ENCODE measurements around the gene ZFC3H1. TPM values are rescaled to one million over a fixed set of nuclear protein-coding genes. Genes with fewer than 3 reads are reported as not detected.

The ZFC3H1 gene
- total and polyA plus RNA-seq, 9 of the 15 experiments (the other 6 are each of a cell fraction or from before 2014, with no cell fraction given), result 14.8 to 80.5 (median 22.1) TPM

DNA sequence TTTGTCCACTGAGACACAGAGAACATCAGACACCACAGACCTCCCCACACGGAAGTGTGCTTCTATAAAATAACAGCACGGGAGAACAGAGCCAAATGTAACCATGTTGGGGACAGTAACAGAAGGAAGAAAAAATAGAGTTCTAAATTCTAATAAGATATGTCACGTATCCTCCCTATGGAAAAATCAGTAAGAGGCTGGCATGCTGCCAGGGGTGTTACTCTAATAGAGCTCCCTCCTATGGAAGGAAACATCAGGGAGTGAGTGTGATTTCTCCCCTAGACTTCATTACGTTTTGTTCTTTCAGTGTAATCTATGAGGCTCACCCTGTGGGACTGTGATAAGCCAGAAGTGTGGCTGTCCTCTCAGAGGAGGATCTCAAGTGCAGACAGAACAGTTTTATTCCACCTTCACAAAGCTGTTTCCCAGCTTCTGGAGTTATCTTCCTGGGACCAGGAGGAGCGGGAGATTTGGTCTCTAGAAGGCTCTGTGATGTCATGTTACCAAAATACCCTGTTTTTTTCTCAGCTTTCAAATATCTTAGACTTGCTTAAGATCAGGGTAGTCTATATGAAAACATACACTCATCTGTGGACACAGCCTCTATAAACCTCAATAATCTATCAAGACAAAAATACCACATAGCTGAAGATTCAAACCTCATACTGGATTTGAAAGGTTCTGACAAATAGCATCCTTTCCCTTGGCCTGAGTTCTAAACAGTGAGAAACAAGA is 69.3 kb downstream of the ZFC3H1 start (continued):
- TF ChIP-seq TRIM28 (IDR thresholded peaks at IDR 0.05) (0 out of 2 replicates have a peak, but pooled peaks have one; percentile 49), SUPT5H (IDR thresholded peaks at IDR 0.05) (no peak), ATF1 (CRISPR knock-in tag; IDR thresholded peaks at IDR 0.05) (no peak), ATF1 (tag; IDR thresholded peaks at IDR 0.05) (peak; percentile 29; the same call in 1 of the 2 replicates), MED1 (CRISPR knock-in tag; IDR thresholded peaks at IDR 0.05; ENCODE audit: borderline replicate concordance) (no peak), IRF2 (CRISPR knock-in tag; IDR thresholded peaks at IDR 0.05) (no peak), NR2F6 (CRISPR knock-in tag; IDR thresholded peaks at IDR 0.05) (no peak), GABPB1 (CRISPR knock-in tag; IDR thresholded peaks at IDR 0.05) (peak; percentile 78), MXI1 (IDR thresholded peaks at IDR 0.05; ENCODE audit: low read depth, low read length) (no peak), ZFP36 (IDR thresholded peaks at IDR 0.05; ENCODE audit: low read depth, low read length, partially characterized antibody) (no peak), MAZ (CRISPR knock-in tag; conservative IDR thresholded peaks at IDR 0.05 in 1 of 2, IDR thresholded peaks at IDR 0.05 in 1 of 2) (no peak), RAD21 (CRISPR knock-in tag; conservative IDR thresholded peaks at IDR 0.05 in 1 of 2, IDR thresholded peaks at IDR 0.05 in 1 of 2) (peak in 1 of 2 experiments; percentile 39; a peak in 3 of 4 replicates), POLR2H (tag; IDR thresholded peaks at IDR 0.05; ENCODE audit: low read depth) (no peak)
- TF ChIP-seq, protein P1, sequence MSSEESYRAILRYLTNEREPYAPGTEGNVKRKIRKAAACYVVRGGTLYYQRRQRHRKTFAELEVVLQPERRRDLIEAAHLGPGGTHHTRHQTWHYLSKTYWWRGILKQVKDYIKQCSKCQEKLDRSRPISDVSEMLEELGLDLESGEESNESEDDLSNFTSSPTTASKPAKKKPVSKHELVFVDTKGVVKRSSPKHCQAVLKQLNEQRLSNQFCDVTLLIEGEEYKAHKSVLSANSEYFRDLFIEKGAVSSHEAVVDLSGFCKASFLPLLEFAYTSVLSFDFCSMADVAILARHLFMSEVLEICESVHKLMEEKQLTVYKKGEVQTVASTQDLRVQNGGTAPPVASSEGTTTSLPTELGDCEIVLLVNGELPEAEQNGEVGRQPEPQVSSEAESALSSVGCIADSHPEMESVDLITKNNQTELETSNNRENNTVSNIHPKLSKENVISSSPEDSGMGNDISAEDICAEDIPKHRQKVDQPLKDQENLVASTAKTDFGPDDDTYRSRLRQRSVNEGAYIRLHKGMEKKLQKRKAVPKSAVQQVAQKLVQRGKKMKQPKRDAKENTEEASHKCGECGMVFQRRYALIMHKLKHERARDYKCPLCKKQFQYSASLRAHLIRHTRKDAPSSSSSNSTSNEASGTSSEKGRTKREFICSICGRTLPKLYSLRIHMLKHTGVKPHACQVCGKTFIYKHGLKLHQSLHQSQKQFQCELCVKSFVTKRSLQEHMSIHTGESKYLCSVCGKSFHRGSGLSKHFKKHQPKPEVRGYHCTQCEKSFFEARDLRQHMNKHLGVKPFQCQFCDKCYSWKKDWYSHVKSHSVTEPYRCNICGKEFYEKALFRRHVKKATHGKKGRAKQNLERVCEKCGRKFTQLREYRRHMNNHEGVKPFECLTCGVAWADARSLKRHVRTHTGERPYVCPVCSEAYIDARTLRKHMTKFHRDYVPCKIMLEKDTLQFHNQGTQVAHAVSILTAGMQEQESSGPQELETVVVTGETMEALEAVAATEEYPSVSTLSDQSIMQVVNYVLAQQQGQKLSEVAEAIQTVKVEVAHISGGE (CRISPR knock-in tag; IDR thresholded peaks at IDR 0.05), result peak; percentile 88 to 99 (median 88); a peak in 5 of 6 replicates
- TF ChIP-seq, protein P2, sequence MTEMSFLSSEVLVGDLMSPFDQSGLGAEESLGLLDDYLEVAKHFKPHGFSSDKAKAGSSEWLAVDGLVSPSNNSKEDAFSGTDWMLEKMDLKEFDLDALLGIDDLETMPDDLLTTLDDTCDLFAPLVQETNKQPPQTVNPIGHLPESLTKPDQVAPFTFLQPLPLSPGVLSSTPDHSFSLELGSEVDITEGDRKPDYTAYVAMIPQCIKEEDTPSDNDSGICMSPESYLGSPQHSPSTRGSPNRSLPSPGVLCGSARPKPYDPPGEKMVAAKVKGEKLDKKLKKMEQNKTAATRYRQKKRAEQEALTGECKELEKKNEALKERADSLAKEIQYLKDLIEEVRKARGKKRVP (CRISPR knock-in tag; IDR thresholded peaks at IDR 0.05), result no peak
- TF ChIP-seq, protein P3, sequence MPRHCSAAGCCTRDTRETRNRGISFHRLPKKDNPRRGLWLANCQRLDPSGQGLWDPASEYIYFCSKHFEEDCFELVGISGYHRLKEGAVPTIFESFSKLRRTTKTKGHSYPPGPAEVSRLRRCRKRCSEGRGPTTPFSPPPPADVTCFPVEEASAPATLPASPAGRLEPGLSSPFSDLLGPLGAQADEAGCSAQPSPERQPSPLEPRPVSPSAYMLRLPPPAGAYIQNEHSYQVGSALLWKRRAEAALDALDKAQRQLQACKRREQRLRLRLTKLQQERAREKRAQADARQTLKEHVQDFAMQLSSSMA (CRISPR knock-in tag; IDR thresholded peaks at IDR 0.05), result no peak
- TF ChIP-seq, protein P4, sequence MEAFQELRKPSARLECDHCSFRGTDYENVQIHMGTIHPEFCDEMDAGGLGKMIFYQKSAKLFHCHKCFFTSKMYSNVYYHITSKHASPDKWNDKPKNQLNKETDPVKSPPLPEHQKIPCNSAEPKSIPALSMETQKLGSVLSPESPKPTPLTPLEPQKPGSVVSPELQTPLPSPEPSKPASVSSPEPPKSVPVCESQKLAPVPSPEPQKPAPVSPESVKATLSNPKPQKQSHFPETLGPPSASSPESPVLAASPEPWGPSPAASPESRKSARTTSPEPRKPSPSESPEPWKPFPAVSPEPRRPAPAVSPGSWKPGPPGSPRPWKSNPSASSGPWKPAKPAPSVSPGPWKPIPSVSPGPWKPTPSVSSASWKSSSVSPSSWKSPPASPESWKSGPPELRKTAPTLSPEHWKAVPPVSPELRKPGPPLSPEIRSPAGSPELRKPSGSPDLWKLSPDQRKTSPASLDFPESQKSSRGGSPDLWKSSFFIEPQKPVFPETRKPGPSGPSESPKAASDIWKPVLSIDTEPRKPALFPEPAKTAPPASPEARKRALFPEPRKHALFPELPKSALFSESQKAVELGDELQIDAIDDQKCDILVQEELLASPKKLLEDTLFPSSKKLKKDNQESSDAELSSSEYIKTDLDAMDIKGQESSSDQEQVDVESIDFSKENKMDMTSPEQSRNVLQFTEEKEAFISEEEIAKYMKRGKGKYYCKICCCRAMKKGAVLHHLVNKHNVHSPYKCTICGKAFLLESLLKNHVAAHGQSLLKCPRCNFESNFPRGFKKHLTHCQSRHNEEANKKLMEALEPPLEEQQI (IDR thresholded peaks at IDR 0.05), result peak; percentile 66; the same call in 1 of the 2 replicates
- TF ChIP-seq, protein P5, sequence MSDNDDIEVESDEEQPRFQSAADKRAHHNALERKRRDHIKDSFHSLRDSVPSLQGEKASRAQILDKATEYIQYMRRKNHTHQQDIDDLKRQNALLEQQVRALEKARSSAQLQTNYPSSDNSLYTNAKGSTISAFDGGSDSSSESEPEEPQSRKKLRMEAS (CRISPR knock-in tag; IDR thresholded peaks at IDR 0.05), result no peak

All from K562 (cell line).